CD14-positive monocyte (primary cell): ENCODE measurements around the gene PLD1. TPM values are rescaled to one million over a fixed set of nuclear protein-coding genes. Genes with fewer than 3 reads are reported as not detected.

Source experiments
- DNase-seq, 3 donors: peaks; one replicate each; pipeline ENCODE4 v3.0.0-alpha.2; 2011 to 2022
- H2AFZ ChIP-seq: 2 replicates; pipeline ENCODE4 v1.6.0; 2012; ENCODE audit warnings: mild to moderate bottlenecking, low read depth, low read length, inconsistent platforms; ENCODE audit not compliant: insufficient read depth, poor library complexity, severe bottlenecking
- H3K27ac ChIP-seq, 2 donors: 1 replicate in 1 of 2; 2 replicates in 1 of 2; pipeline ENCODE4 v1.5.1; 2012 to 2013; ENCODE audit warnings: low read length in 2 of 2, control low read depth in 1 of 2, inconsistent platforms in 1 of 2, low read depth in 1 of 2, mild to moderate bottlenecking in 1 of 2
- H3K27me3 ChIP-seq, 2 donors: one replicate each; pipeline versions ENCODE4 v1.6.0 to v1.6.1; 2011 to 2013; ENCODE audit warnings: low read length in 2 of 2; ENCODE audit not compliant: control insufficient read depth in 2 of 2, insufficient read depth in 2 of 2
- H3K36me3 ChIP-seq, 2 donors: replicated peaks in 1 of 2; 1 replicate in 1 of 2; 2 replicates in 1 of 2; pipeline versions ENCODE4 v1.5.1 to v1.6.1; 2012 to 2013; ENCODE audit warnings: low read length in 2 of 2, control low read depth in 1 of 2, inconsistent platforms in 1 of 2, mild to moderate bottlenecking in 1 of 2; ENCODE audit not compliant: insufficient read depth in 2 of 2, control insufficient read depth in 1 of 2
- H3K4me1 ChIP-seq, 2 donors: 1 replicate in 1 of 2; 2 replicates in 1 of 2; pipeline versions ENCODE4 v1.5.1 to v1.6.1; 2012 to 2013; ENCODE audit warnings: low read length in 2 of 2, control low read depth in 1 of 2, inconsistent platforms in 1 of 2, mild to moderate bottlenecking in 1 of 2, moderate library complexity in 1 of 2; ENCODE audit not compliant: insufficient read depth in 2 of 2, control insufficient read depth in 1 of 2
- H3K4me2 ChIP-seq: replicated peaks from 2 replicates; pipeline ENCODE3; 2012; ENCODE audit warnings: low read length, moderate library complexity, mild to moderate bottlenecking; ENCODE audit not compliant: poor library complexity, severe bottlenecking; ENCODE audit errors: extremely low read depth
- H3K4me3 ChIP-seq, 3 experiments: fragments of 200-600 bp in 1 of 3; sonication (generic) in 1 of 3; replicated peaks in 1 of 3; 1 replicate in 2 of 3; 2 replicates in 1 of 3; pipeline ENCODE4 v1.5.1; 2011 to 2013; ENCODE audit warnings: low read length in 3 of 3, mild to moderate bottlenecking in 3 of 3, control low read depth in 2 of 3, low read depth in 2 of 3, inconsistent platforms in 1 of 3, moderate library complexity in 1 of 3
- H3K79me2 ChIP-seq: 2 replicates; pipeline ENCODE4 v1.6.0; 2012; ENCODE audit warnings: mild to moderate bottlenecking, control low read depth, inconsistent platforms, low read length, moderate library complexity; ENCODE audit not compliant: insufficient read depth
- H3K9ac ChIP-seq: 2 replicates; pipeline ENCODE4 v1.6.0; 2017; ENCODE audit warnings: low read length, mild to moderate bottlenecking; ENCODE audit not compliant: insufficient read depth, poor library complexity, severe bottlenecking
- H3K9me3 ChIP-seq, 2 donors: replicated peaks in 1 of 2; 1 replicate in 1 of 2; 2 replicates in 1 of 2; pipeline versions ENCODE4 v1.5.1 to v1.6.1; 2012 to 2013; ENCODE audit warnings: low read length in 2 of 2, control low read depth in 1 of 2; ENCODE audit not compliant: control insufficient read depth in 1 of 2, insufficient read depth in 1 of 2
- H4K20me1 ChIP-seq: 2 replicates; pipeline ENCODE4 v1.6.0; 2012; ENCODE audit warnings: mild to moderate bottlenecking, low read length, control low read depth, moderate library complexity; ENCODE audit not compliant: insufficient read depth
- H3K27ac Mint-ChIP-seq, 7 donors: one replicate each; pipeline ENCODE4 v1.8.0; 2020; ENCODE audit warnings: mild to moderate bottlenecking in 7 of 7, mixed read lengths in 7 of 7, moderate library complexity in 6 of 7, inconsistent platforms in 2 of 7
- H3K27me3 Mint-ChIP-seq, 3 donors: one replicate each; pipeline ENCODE4 v1.8.0; 2021 to 2022; ENCODE audit warnings: low read depth in 3 of 3, mild to moderate bottlenecking in 3 of 3, mixed read lengths in 3 of 3, moderate library complexity in 3 of 3, inconsistent platforms in 1 of 3
- H3K36me3 Mint-ChIP-seq, 2 donors: one replicate each; pipeline ENCODE4 v1.8.0; 2020; ENCODE audit warnings: mixed read lengths in 2 of 2, inconsistent platforms in 1 of 2, mild to moderate bottlenecking in 1 of 2
- H3K4me1 Mint-ChIP-seq: one replicate; pipeline ENCODE4 v1.8.0; 2020; ENCODE audit warnings: mild to moderate bottlenecking, mixed read lengths
- H3K4me3 Mint-ChIP-seq, 2 donors: one replicate each; pipeline ENCODE4 v1.8.0; 2020; ENCODE audit warnings: mild to moderate bottlenecking in 2 of 2, mixed read lengths in 2 of 2, moderate library complexity in 1 of 2
- H3K9me3 Mint-ChIP-seq, 7 donors: one replicate each; pipeline ENCODE4 v1.8.0; 2020 to 2022; ENCODE audit warnings: mixed read lengths in 7 of 7, mild to moderate bottlenecking in 6 of 7, moderate library complexity in 6 of 7, inconsistent platforms in 2 of 7
- CTCF ChIP-seq: fragments of 200-600 bp; IDR thresholded peaks from one replicate; pipeline ENCODE4 v1.8.0; 2022; ENCODE audit warnings: antibody characterized with exemption, mild to moderate bottlenecking
- WGBS: methylation state at CpG from one replicate; pipeline ENCODE4 v1.1.5; 2013; ENCODE audit warnings: missing lambda C conversion rate; ENCODE audit not compliant: insufficient coverage; 5-methylcytosine and 5-hydroxymethylcytosine counted together
- intact Hi-C, 2 donors: fragments of 100-400 bp; cut with micrococcal nuclease; formaldehyde crosslinking; loops; one replicate each; pipeline versions ENCODE4 v1.15.0 to v1.15.1; 2023
- polyA plus RNA-seq, 3 donors: library from polyadenylated mRNA; depleted of rRNA in 1 of 3; unstranded in 2 of 3; stranded (reverse) in 1 of 3; fragments of 300-500 nt in 2 of 3; fragments of >200 nt in 1 of 3; fragmentation: Illumina TruSeq in 2 of 3; gene quantifications; 1 replicate in 2 of 3; 2 replicates in 1 of 3; pipeline ENCODE4 v1.2.3, GENCODE V29; 2012 to 2021

PLD1 gene
- polyA plus RNA-seq, 3 donors, result 5.1 to 7.9 (median 5.8) TPM

DNA sequence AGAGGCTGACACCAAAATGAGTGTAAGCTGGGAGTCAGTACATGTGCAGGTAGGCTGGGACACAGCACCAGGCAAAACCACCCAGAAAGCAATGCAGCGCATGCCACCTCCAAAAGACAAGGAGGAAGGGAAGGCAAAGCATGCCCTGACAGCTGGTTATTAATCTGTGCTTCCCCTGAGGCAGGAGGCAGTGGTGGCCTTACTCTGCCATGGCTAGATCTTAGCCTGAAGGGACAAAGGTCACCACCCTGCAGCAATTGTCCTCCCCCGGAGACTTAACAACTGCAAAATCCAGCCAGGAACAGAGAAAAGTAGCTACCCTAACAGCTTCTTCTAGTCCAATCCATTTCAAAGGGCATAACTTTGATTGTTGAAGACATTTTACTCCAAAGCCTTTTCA, 73.7 kb downstream of the PLD1 start:
- H3K9ac ChIP-seq, result no peak overlapping the region
- Mint-ChIP-seq H3K9me3 (no peaks in the 10 kb centered on the region), H3K4me3 (no peak overlapping the region), H3K4me1 (no peaks in the 10 kb centered on the region), H3K36me3 (peaks cover 43 to 46% of the 10 kb centered on the region in 2 donors), H3K27ac (no peak overlapping the region), H3K27me3 (no peaks in the 10 kb centered on the region)
- DNase-seq, result no peak
- H4K20me1 ChIP-seq, result no peaks in the 10 kb centered on the region
- no peak overlapping the region for H3K27ac ChIP-seq
- TF ChIP-seq CTCF, result no peak
- intact Hi-C loops, result no loop called here
- H3K27me3 ChIP-seq, result no peaks in the 10 kb centered on the region
- peaks cover 21% of the 10 kb centered on the region for H3K79me2 ChIP-seq
- no peaks in the 10 kb centered on the region for H3K9me3 ChIP-seq
- no peaks in the 10 kb centered on the region for H3K4me1 ChIP-seq
- peaks cover 43 to 64% of the 10 kb centered on the region in 2 donors for H3K36me3 ChIP-seq
- no peak overlapping the region for H3K4me3 ChIP-seq
- no peak overlapping the region for H3K4me2 ChIP-seq
- H2AFZ ChIP-seq, result no peak overlapping the region
- 86% methylated on average over 1 of the region's 2 CpGs for whole genome bisulfite sequencing

DNA sequence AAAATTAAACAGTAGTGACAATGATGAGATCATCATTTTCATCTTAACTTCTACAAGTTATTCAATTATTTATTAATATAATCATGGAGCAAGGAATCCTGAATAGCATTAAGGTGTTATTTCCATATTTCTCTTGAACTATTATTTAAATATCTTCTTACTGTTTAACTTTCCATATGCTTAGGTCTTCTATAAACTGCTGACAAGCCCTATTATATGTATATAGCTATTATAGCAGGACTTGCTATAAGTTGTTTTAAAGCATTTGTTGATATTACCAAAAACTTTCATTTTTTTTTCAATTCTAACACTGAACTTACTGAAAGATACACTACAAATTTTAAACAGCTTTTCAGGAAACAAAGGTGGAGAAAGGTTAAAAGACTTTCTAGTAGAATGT, 76.7 kb downstream of the PLD1 start:
- intact Hi-C loops, result no loop called here
- no peak for DNase-seq
- peaks cover 46 to 57% of the 10 kb centered on the region in 2 donors for H3K36me3 Mint-ChIP-seq

More for the DNA sequence above, 76.7 kb downstream of the PLD1 start:
- H3K9me3 ChIP-seq, result no peaks in the 10 kb centered on the region
- TF ChIP-seq CTCF, result no peak
- no peaks in the 10 kb centered on the region for H3K27me3 Mint-ChIP-seq
- no peak overlapping the region for H2AFZ ChIP-seq
- no peaks in the 10 kb centered on the region for H4K20me1 ChIP-seq
- no peaks in the 10 kb centered on the region for H3K79me2 ChIP-seq
- no peaks in the 10 kb centered on the region for H3K4me1 ChIP-seq
- peaks cover 43 to 87% of the 10 kb centered on the region in 2 donors for H3K36me3 ChIP-seq
- no peaks in the 10 kb centered on the region for H3K9me3 Mint-ChIP-seq
- H3K4me1 Mint-ChIP-seq, result peaks cover 4% of the 10 kb centered on the region
- no peak overlapping the region for H3K4me2 ChIP-seq
- H3K4me3 Mint-ChIP-seq, result no peak overlapping the region
- H3K27ac Mint-ChIP-seq, result no peak overlapping the region
- H3K4me3 ChIP-seq, result no peak overlapping the region
- no peak overlapping the region for H3K27ac ChIP-seq
- H3K9ac ChIP-seq, result no peak overlapping the region
- no peaks in the 10 kb centered on the region for H3K27me3 ChIP-seq
